HepG2 (cell line): Measurements from ENCODE around the gene HSPA1B. TPM values are rescaled to one million over a fixed set of nuclear protein-coding genes. Genes with fewer than 3 reads are reported as not detected.

Source experiments
- GABPB1 ChIP-seq: IDR thresholded peaks from 2 replicates; pipeline ENCODE4 v1.6.1; 2016; ENCODE audit warnings: mild to moderate bottlenecking, missing genetic modification reagents, moderate library complexity, missing compliant biosample characterization
- HMGXB3 ChIP-seq: sonication (generic); formaldehyde crosslinking; IDR thresholded peaks from 2 replicates; pipeline ENCODE4 v1.4.0; 2020; ENCODE audit warnings: missing genetic modification reagents, borderline replicate concordance
- YEATS2 ChIP-seq: sonication (generic); formaldehyde crosslinking; IDR thresholded peaks from 2 replicates; pipeline ENCODE4 v1.4.0; 2020; ENCODE audit warnings: missing genetic modification reagents, borderline replicate concordance
- ZFP36L1 ChIP-seq: sonication (generic); formaldehyde crosslinking; IDR thresholded peaks from 2 replicates; pipeline ENCODE4 v1.8.0; 2022; ENCODE audit warnings: mild to moderate bottlenecking, missing genetic modification reagents, moderate library complexity
- ZFX ChIP-seq: sonication (generic); formaldehyde crosslinking; IDR thresholded peaks from 2 replicates; pipeline ENCODE4 v1.4.0; 2020; ENCODE audit warnings: mild to moderate bottlenecking, low read depth, missing genetic modification reagents, moderate library complexity
- ZNF24 ChIP-seq: fragments of 450-650 bp; IDR thresholded peaks from 2 replicates; pipeline ENCODE4 v1.6.1; 2017; ENCODE audit warnings: antibody characterized with exemption, mild to moderate bottlenecking
- ZNF557 ChIP-seq: sonication (generic); formaldehyde crosslinking; IDR thresholded peaks from 2 replicates; pipeline ENCODE4 v1.4.0; 2020; ENCODE audit warnings: missing genetic modification reagents
- ZNF709 ChIP-seq: sonication (generic); formaldehyde crosslinking; IDR thresholded peaks from 2 replicates; pipeline ENCODE4 v1.5.0; 2020; ENCODE audit warnings: mild to moderate bottlenecking, missing genetic modification reagents
- ZNF782 ChIP-seq: sonication (generic); formaldehyde crosslinking; IDR thresholded peaks from 2 replicates; pipeline ENCODE4 v1.4.0; 2020; ENCODE audit warnings: missing genetic modification reagents, mild to moderate bottlenecking, borderline replicate concordance
- polyA plus RNA-seq, 8 experiments: library from polyadenylated mRNA; depleted of rRNA in 3 of 8; stranded (reverse) in 7 of 8; unstranded in 1 of 8; fragments of >200 nt; fragmentation: Illumina TruSeq in 4 of 8; extraction: Trizol in 4 of 8; gene quantifications; 2 replicates each; pipeline versions ENCODE4 v1.2.1 to v1.2.3, GENCODE V29; 2011 to 2016; ENCODE audit warnings: low read depth in 4 of 8, missing spikeins in 1 of 8, mixed read lengths in 1 of 8; ENCODE audit not compliant: insufficient read depth in 1 of 8
- total RNA-seq, 5 experiments: library from RNA; depleted of rRNA; stranded (reverse); fragments of >200 nt; fragmentation: Illumina TruSeq; extraction: Trizol; gene quantifications; 2 replicates each; pipeline ENCODE4 v1.2.3, GENCODE V29; 2016; ENCODE audit warnings: low read depth in 1 of 5
- TF ChIP-seq, protein P1 (sequence below): sonication (generic); formaldehyde crosslinking; IDR thresholded peaks from 2 replicates; pipeline ENCODE4 v1.4.0; 2020; ENCODE audit warnings: missing genetic modification reagents
- TF ChIP-seq, protein P2 (sequence below): sonication (generic); formaldehyde crosslinking; IDR thresholded peaks from 2 replicates; pipeline ENCODE4 v1.4.0; 2020; ENCODE audit warnings: mild to moderate bottlenecking, missing genetic modification reagents
- TF ChIP-seq, protein P3 (sequence below): sonication (generic); formaldehyde crosslinking; IDR thresholded peaks from 2 replicates; pipeline ENCODE4 v1.4.0; 2020; ENCODE audit warnings: missing genetic modification reagents, mild to moderate bottlenecking, borderline replicate concordance

HSPA1B gene
- total and polyA plus RNA-seq, 2 of the 13 experiments (the other 11 are each of a cell fraction or from before 2014, with no cell fraction given): 26.0 to 186 TPM

DNA sequence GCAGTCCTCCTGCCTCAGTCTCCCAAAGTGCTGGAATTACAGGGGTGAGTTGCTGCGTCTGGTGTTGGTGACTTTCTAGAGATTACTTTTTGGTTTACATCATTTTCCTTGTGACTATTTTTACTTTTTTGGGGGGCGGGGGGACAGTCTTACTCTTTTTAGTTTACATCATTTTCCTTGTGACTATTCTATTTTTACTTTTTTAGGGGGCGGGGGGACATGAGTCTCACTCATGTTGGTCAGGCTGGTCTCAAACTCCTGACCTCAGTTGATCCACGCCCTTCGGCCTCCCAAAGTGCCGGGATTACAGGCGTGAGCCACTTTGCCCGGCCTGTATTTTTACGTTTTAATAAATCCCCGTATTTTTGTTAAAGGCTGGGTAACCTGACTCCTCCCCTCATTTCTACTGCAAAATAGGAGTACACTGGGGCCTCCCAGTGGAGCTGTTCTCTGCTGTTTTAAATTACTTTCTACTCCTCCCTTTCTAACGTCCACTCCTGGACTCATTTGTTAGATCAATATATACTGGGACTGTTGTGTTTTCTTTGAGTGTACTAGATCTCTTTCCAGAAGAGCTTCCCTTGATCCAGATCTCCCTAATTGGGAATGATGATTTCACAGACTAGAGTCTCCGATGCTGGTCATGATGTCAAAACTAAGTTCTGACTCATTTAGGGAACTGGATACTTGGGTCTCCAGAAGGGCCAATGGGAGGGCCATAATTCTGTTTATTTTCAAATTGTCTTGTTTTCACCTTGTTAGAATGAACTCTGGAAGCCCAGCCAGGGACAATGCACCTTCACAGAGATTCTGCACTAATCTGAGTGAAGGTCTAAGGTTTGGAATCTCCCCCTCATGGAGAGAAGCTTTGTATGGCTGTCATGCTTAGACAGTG lies 9.2 kb downstream of the HSPA1B start (continued):
- TF ChIP-seq HMGXB3: no peak
- no peak for TF ChIP-seq ZFX
- no peak for TF ChIP-seq ZNF557 (CRISPR knock-in tag)
- TF ChIP-seq YEATS2 (CRISPR knock-in tag): no peak; the same call in 1 of the 2 replicates
- no peak for TF ChIP-seq ZNF709 (CRISPR knock-in tag)
- no peak for TF ChIP-seq ZNF24
- TF ChIP-seq, protein P1, sequence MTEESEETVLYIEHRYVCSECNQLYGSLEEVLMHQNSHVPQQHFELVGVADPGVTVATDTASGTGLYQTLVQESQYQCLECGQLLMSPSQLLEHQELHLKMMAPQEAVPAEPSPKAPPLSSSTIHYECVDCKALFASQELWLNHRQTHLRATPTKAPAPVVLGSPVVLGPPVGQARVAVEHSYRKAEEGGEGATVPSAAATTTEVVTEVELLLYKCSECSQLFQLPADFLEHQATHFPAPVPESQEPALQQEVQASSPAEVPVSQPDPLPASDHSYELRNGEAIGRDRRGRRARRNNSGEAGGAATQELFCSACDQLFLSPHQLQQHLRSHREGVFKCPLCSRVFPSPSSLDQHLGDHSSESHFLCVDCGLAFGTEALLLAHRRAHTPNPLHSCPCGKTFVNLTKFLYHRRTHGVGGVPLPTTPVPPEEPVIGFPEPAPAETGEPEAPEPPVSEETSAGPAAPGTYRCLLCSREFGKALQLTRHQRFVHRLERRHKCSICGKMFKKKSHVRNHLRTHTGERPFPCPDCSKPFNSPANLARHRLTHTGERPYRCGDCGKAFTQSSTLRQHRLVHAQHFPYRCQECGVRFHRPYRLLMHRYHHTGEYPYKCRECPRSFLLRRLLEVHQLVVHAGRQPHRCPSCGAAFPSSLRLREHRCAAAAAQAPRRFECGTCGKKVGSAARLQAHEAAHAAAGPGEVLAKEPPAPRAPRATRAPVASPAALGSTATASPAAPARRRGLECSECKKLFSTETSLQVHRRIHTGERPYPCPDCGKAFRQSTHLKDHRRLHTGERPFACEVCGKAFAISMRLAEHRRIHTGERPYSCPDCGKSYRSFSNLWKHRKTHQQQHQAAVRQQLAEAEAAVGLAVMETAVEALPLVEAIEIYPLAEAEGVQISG (CRISPR knock-in tag): no peak
- no peak for TF ChIP-seq ZNF782 (CRISPR knock-in tag)
- 0 out of 2 replicates have a peak, but pooled peaks have one; percentile 13 for TF ChIP-seq ZFP36L1
- TF ChIP-seq, protein P2, sequence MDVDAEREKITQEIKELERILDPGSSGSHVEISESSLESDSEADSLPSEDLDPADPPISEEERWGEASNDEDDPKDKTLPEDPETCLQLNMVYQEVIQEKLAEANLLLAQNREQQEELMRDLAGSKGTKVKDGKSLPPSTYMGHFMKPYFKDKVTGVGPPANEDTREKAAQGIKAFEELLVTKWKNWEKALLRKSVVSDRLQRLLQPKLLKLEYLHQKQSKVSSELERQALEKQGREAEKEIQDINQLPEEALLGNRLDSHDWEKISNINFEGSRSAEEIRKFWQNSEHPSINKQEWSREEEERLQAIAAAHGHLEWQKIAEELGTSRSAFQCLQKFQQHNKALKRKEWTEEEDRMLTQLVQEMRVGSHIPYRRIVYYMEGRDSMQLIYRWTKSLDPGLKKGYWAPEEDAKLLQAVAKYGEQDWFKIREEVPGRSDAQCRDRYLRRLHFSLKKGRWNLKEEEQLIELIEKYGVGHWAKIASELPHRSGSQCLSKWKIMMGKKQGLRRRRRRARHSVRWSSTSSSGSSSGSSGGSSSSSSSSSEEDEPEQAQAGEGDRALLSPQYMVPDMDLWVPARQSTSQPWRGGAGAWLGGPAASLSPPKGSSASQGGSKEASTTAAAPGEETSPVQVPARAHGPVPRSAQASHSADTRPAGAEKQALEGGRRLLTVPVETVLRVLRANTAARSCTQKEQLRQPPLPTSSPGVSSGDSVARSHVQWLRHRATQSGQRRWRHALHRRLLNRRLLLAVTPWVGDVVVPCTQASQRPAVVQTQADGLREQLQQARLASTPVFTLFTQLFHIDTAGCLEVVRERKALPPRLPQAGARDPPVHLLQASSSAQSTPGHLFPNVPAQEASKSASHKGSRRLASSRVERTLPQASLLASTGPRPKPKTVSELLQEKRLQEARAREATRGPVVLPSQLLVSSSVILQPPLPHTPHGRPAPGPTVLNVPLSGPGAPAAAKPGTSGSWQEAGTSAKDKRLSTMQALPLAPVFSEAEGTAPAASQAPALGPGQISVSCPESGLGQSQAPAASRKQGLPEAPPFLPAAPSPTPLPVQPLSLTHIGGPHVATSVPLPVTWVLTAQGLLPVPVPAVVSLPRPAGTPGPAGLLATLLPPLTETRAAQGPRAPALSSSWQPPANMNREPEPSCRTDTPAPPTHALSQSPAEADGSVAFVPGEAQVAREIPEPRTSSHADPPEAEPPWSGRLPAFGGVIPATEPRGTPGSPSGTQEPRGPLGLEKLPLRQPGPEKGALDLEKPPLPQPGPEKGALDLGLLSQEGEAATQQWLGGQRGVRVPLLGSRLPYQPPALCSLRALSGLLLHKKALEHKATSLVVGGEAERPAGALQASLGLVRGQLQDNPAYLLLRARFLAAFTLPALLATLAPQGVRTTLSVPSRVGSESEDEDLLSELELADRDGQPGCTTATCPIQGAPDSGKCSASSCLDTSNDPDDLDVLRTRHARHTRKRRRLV: 0 out of 2 replicates have a peak, but pooled peaks have one; percentile 24
- TF ChIP-seq, protein P3, sequence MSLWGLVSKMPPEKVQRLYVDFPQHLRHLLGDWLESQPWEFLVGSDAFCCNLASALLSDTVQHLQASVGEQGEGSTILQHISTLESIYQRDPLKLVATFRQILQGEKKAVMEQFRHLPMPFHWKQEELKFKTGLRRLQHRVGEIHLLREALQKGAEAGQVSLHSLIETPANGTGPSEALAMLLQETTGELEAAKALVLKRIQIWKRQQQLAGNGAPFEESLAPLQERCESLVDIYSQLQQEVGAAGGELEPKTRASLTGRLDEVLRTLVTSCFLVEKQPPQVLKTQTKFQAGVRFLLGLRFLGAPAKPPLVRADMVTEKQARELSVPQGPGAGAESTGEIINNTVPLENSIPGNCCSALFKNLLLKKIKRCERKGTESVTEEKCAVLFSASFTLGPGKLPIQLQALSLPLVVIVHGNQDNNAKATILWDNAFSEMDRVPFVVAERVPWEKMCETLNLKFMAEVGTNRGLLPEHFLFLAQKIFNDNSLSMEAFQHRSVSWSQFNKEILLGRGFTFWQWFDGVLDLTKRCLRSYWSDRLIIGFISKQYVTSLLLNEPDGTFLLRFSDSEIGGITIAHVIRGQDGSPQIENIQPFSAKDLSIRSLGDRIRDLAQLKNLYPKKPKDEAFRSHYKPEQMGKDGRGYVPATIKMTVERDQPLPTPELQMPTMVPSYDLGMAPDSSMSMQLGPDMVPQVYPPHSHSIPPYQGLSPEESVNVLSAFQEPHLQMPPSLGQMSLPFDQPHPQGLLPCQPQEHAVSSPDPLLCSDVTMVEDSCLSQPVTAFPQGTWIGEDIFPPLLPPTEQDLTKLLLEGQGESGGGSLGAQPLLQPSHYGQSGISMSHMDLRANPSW (CRISPR knock-in tag): no peak
- no peak for TF ChIP-seq GABPB1 (CRISPR knock-in tag)
